ENCODE results near the gene SP100. TPM values are rescaled to one million over a fixed set of nuclear protein-coding genes. Genes with fewer than 3 reads are reported as not detected.
"Not testable (repeated sequence)": the region's sequence is repeated elsewhere in the genome, so short reads cannot be mapped to it uniquely, and the experiment has no call there.

SP100 gene
- total RNA-seq, 1 donor from 2014 or later: 208 TPM

DNA sequence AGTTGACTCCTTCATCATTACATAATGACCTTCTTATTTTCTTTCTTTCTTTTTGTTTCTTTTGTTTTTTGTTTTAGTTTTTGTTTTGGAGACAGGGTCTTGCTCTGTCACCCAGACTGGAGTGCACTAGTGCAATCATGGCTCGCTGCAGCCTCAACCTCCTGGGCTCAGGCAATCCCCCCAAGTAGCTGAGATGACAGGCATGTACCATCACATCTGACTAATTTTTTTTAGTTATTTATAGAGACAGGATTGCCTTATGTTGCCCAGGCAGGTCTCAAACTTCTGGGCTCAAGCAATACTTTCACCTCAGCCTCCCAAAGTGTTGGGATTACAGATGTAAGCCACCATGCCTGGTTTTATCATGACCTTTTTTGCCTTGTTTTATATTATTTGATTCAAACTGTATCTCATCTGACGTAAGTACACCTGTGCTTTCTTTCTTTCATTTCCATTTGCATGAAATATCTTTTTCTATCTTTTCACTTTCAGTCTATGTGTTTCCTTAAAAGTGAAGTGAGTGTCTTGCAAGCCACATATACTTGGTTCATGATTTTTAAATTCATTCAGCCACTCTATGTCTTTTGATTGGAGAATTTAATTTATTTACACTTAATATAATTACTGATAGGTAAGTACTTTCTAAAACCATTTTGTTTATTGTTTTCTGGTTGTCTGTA, 39.1 kb downstream of the SP100 start:
- DNase-seq (ENCODE audit: extremely low read depth, low read depth, low spot score): no peak

GRCh38 chr2:230457073-230457768, 41.2 kb downstream of the SP100 start:
- no peak for DNase-seq (ENCODE audit: extremely low read depth, low read depth, low spot score)

- DNase-seq (ENCODE audit: extremely low read depth, low read depth, low spot score): no peak
Measured at GRCh38 chr2:230457793-230458192, 41.8 kb downstream of the SP100 start.

GRCh38 chr2:230459216-230459615, 43.2 kb downstream of the SP100 start:
- DNase-seq (ENCODE audit: extremely low read depth, low read depth, low spot score): no peak

DNA sequence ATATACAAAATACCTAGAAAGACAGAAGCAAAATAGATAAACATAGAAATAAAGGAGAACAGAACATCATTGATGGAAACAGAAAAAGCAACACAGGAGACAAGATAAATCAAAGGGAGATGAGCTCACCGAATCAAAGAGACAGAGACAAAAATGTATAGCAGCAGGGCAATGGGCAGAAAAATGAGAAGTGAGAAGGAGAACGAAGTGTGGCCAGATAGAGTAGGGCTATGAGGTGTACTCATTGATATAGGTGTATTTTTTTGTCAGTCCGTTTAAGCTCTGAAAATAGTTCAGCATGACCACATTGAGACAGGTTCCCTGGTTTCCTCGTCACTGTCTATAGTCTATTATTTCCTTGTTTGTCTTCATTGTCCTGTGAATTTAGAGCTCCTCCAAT, 55.1 kb downstream of the SP100 start:
- no peak for DNase-seq (ENCODE audit: extremely low read depth, low read depth, low spot score)

- no peak for DNase-seq (ENCODE audit: extremely low read depth, low read depth, low spot score)
Measured at GRCh38 chr2:230472621-230473018, 56.6 kb downstream of the SP100 start.

DNA sequence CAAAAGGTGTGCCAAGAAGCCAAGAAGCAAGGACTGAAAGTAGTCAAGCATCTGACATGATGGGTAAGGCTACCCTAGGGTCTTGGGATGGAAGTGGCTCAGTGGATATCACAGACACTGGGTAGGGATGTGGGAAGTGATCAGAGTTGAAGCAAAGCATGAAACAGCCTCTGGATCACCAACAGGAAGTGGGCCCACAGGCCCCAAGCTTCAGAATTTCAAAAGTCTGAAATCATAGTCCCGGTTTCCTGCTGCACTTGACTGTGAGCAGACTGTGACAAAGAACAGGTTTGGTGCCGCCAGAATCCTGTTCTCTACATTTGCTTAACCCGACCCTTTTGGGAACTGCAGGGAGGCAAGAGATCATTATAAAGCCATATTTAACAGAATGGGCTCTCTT, 57.4 kb downstream of the SP100 start:
- DNase-seq (ENCODE audit: extremely low read depth, low read depth, low spot score): no peak

DNA sequence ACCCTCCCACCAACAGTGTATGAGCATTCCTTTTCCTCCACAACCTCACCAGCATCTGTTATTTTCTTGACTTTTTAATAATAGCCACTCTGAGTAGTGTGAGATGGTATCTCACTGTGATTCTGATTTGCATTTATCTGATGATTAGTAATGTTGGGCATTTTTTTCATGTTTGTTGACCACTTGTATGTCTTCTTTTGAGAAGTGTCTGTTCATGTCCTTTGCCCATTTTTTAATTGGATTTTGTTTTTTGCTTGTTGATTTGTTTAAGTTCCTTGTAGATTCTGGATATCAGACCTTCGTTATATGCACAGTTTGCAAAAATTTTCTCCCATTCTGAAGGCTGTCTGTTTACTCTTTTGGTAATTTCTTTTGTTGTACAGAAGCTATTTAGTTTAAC, 59.1 kb downstream of the SP100 start:
- DNase-seq (ENCODE audit: extremely low read depth, low read depth, low spot score): no peak

DNA sequence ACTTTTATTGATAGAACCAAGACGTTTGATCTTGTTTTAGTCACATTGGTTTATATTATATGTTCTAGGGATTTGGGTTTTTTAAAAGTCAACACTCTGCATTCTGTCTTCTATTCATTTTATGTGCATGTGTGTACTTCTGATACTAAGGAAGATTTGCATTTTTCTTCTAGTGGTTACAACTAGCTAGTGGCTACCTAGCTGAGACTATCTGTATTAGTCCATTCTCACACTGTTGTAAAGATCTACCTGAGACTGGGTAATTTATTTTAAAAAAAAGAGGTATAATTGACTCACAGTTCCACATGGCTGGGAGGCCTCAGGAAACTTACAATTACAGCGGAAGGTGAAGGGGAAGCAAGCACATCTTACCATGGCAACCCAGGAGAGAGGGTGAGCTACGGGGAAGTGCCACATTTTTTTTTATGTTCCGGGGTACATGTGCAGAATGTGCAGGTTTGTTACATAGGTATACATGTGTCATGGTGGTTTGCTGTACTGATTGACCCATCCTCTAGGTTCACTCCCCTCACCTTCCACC, 69.9 kb downstream of the SP100 start:
- no peak for DNase-seq (ENCODE audit: extremely low read depth, low read depth, low spot score)

DNA sequence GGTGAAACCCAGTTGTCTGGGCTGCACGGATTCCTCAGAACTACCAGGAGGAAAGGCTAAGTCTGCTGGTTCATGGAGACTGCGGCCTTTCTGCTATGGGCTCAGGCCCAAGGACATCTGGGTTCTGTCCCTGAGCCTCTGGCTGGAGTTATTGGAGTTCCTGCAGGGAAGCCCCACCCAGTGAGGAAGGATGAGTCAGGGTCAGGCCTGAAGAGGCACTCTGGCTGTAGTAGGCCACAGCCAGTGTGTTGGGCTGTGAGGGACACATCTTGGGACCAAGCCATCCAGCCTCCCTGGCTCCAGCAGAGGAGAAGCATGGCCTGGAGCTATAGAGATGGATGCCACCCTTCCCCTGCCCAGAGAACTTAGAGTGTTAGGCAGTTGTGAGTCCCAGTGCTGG, 75.2 kb downstream of the SP100 start:
- not testable (repeated sequence) for DNase-seq (ENCODE audit: extremely low read depth, low read depth, low spot score)

- DNase-seq (ENCODE audit: extremely low read depth, low read depth, low spot score): no peak
Measured at GRCh38 chr2:230492107-230492506, 76.1 kb downstream of the SP100 start.

GRCh38 chr2:230494980-230495379, 79.0 kb downstream of the SP100 start:
- no peak for DNase-seq (ENCODE audit: extremely low read depth, low read depth, low spot score)

DNA sequence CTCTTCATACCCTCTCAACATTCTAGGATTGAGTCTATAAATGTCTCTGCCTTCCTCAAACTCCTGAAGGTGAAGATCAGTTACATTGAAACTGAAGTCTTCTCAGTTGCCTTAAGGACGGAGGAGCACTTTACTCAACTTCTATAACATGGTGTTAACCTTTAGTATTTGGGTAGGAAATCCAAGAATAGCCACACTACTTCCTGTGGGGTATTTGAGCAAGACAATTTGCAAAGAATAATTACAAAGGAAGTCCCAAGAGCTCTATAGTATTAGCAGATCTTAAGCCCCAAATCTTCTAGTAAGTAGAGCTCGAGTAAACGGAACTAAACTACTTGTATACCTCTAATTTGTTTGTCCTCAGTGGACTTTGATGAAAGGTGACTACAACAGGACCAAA, 80.9 kb downstream of the SP100 start:
- DNase-seq (ENCODE audit: extremely low read depth, low read depth, low spot score): no peak

DNA sequence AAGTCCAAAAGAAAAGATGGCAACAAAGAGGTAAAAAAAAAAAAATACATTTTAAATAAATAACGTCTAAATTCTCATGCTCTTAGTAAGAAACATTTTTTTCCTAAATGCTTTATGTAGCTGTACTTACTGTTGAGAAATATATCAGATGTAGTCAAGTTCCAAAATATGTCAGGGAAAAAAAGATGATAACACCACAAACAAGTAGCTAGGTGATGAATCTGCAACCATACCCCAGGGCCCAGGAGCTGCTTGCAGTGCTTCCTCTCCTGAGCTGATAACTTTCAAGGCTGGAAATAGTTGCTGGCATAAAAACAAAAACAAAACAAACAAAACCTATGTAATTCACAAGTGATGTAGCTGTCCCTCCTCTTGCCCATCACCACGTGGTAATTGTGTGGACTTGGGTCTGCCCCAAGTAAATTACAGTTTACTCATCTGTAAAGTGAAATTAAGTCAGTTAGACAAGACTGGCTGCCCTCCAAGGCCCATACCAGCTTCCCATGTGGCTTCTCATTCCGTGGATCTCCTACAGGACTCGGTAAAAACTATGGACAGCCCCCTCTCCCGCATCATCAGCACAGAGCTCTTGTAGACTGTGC, 82.6 kb downstream of the SP100 start:
- DNase-seq (ENCODE audit: extremely low read depth, low read depth, low spot score): no peak

DNA sequence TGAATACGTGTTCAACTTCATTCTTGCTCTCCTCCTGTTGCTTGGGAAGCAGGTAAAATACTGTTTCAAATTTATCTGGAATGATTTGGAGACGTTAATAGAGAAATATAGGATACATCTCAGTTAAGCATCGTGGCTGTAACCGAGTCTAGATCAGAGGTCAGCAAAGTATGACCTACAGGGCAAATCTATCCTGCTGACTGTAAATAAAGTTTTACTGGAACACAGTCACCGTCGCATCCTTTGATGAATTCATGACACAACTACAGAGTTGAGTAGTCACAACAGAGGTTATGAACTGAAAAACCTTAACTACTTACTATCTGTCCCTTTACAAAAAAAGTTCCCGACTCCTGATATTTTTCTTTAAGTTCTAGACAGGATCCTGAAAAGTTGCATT, 86.6 kb downstream of the SP100 start:
- no peak for DNase-seq (ENCODE audit: extremely low read depth, low read depth, low spot score)

- no peak for DNase-seq (ENCODE audit: extremely low read depth, low read depth, low spot score)
Measured at GRCh38 chr2:230503798-230504197, 87.8 kb downstream of the SP100 start.

DNA sequence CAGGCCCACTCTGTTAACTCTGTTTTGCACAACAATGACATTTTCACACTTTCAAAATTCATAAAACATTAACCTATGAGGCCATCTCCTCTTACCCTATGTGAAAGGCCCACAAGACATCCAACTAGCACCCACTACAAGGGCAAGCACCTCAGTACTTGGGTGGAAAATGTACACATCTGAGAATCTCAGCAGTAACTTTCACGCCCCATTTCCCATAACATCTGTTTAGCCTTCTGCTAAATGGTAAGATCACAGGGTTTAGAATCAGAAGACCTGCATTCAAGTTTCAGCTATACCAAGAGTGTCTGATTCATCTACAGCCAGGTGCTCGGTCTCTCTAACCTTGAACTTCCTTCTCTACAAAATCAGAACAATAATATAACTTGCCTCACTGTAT, 89.2 kb downstream of the SP100 start:
- DNase-seq (ENCODE audit: extremely low read depth, low read depth, low spot score): no peak

GRCh38 chr2:230512955-230513748, 97.2 kb downstream of the SP100 start:
- DNase-seq (ENCODE audit: extremely low read depth, low read depth, low spot score): no peak

- no peak for DNase-seq (ENCODE audit: extremely low read depth, low read depth, low spot score)
Measured at GRCh38 chr2:230520061-230520874, 104.3 kb downstream of the SP100 start.

DNA sequence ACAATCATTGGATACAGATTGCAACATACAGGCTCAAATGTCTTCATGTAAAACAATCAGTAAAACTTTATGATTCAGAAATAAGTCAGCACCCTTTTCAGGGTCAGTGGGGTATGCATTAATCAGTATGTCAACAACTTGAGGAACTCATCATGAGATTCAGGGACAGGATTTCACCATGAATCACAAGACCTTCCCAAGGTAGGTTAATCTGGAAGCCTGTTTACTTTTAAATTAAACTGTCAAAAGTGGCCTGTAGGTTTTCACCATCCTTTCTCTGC, 104.8 kb downstream of the SP100 start:
- DNase-seq (ENCODE audit: extremely low read depth, low read depth, low spot score): no peak

- no peak for DNase-seq (ENCODE audit: extremely low read depth, low read depth, low spot score)
Measured at GRCh38 chr2:230521386-230521785, 105.4 kb downstream of the SP100 start.

Measured in glomerular endothelial cell (primary cell).